Kidney glomerular epithelial cell (primary cell): ENCODE measurements around the gene CFAP54.
"Not testable (repeated sequence)": the region's sequence is repeated elsewhere in the genome, so short reads cannot be mapped to it uniquely, and the experiment has no call there.

Source experiments
- DNase-seq: peaks from one replicate; lab custom pipeline; 2025; lab: John Stamatoyannopoulos, UW

Gene CFAP54

DNA sequence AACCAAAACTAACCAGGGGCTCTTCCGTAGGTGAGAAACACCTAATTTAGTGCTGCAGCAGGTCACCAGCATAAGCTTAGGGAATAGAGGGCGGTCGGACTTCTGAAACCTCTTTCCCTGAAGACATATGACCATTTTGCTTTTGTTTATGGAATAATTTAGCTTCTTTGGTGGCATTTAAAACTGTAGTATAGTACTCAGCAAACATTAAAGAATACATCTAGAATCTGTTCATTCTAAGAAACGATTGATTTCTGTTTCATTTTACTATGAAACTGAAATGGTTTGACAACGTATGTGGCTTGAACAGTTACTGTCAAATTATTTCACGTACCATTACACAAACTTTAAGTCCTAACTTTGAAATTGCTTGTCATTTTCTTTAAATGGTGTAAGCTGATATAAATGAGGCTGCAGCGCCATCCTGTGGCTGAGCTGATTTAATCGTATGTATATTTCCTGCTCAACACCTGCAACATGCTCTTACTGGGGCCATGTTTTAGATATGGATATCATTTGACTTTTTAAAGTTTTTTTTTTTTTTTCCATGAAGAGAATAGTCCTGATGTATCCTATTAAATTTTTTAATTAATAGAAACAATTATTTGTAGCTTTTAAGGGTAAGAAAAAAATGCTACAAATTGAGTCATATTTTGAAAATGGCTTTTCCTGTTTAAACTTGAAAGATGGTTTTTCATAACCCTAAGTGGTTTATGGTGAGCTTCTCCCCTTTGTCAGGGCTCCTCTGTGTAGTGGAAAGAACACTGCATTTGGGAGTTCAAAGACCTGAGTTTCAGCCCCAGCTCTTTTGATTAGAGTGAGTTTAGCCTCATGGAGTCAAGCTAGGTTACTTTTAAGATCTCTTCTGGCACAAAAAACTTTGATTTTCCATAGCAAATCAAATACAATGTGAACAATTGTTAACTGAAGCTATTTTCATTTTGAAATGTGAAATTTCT lies 27.4 kb downstream of the CFAP54 start:
- DNase-seq = peak; percentile 51

DNA sequence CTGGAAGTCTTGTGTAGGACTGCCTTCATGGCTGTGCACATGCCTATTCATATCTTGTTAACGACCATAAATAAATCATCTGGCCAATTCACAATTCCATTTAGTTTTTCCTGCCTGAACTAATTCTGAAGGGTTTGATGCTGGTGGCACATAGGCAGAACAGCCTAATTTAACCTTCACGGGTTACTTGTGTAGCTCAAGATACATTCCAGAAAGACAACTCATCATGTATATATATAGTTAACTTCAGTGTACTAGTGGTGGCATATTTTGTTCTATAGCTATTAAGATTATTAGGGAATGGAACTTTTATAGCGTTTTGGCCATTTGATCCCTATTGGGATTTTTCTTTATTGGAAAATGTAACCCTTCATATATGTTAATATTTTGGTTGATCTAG lies 31.4 kb downstream of the CFAP54 start:
- DNase-seq = no peak

DNA sequence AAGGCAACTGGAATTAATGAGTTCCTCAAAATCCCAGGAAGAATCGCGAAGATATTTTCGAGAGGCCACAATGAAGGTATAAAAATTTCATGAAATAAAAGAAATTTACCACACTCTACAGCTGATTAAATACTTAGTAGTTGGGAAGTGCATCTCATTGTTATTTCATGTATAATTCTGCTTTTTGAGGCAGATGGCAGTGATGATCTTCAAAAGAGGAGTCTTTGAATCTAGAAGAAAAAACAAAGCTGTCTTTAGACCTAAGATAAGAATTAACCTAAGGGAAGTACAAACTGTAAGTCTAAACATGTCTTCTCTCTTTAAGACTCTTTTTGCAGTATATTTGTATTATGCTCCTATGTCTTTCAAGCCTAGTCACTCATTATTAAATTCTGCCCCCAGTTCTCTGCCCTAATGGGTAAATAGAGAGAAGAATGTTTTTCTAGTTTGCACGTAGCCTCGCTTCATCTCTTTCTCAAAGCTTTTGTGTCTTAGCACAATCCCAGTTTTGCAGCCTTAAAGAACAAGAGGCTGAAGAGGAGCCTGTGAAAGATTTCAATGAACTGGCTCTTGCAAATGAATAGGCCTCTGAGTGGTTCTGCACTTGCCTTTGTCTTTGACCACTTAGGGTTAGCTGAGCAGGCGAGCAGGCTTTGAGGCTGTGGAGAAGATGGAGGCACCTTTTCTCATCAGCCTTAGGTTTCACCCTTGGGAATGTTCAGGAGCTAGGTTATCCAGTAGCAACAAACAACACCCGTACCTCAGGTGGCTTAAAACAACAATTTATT lies 32.7 kb downstream of the CFAP54 start:
- no peak for DNase-seq

DNA sequence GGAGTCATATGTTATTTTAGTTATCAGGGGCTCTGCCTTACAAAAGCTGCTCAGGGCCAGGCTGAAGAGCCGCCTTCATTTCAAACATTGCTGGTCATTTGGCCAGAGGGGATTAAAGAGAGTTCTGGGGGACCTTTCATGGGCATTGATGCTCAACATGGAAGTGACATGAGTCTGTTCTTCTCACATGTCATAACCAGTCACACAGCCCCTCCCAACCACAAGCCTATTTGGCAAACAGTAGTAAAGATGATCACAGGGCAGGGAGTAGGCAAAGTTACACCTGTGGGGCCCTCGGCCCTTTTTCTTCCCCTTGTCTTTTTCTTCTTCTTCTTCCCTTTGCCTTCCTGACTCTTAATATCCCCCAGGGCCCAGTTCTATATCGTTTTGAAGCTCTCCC lies 33.3 kb downstream of the CFAP54 start:
- no peak for DNase-seq

DNA sequence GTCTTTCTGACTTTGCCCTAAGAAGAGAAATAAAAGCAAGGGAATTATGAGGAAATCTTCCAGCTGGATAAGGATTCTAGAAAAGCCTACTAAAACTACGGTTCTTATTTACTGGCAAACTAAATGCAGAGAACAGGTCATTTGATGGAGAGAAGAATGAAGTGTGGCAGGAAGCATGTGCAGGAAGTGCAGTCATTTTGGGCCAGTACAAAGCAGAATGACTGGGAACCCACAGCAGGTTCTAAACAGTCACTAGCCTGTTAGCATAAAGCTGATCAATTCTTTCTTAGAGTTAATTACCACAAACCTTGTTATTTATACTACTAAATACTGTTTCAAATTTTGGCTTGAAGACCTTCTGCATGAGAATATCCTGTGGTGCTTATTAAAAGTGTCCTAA lies 36.7 kb downstream of the CFAP54 start:
- DNase-seq = no peak

DNA sequence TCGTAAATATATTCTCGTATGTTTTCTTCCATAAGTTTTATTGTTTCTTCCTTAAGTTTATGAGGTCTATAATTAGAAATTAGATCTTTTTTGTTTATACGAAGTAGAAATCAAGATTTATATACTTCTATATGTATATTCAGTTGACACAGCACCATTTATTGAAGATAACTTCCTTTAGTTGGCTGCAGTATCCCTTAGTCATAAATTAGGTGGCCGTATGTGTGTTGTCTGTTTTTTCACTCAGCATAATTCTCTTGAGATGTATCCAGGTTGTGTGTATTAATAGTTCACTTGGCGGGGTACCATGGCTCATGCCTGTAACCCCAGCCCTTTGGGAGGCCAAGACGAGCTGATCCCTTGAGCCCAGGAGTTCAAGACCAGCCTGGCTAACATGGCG lies 40.5 kb downstream of the CFAP54 start:
- no peak for DNase-seq

DNA sequence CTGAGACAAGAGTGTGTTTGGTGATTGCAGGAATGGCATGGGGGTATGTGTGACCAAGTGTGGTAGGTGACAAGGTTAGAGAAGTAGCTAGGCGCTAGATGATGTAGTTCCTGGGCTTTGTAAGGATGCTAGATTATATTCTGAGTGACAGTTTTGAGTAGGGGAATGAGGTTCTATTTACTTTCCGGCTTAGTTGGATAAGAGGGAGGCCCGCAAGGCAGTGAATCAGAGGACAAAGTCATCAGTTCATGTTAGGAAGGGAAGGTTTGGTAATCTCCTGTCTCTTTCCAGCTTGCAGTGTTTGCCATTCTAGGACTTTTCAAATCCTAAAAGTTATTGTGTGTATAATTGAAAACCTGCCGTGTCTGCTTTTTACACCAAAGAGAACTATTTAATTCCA lies 45.0 kb downstream of the CFAP54 start:
- no peak for DNase-seq

DNA sequence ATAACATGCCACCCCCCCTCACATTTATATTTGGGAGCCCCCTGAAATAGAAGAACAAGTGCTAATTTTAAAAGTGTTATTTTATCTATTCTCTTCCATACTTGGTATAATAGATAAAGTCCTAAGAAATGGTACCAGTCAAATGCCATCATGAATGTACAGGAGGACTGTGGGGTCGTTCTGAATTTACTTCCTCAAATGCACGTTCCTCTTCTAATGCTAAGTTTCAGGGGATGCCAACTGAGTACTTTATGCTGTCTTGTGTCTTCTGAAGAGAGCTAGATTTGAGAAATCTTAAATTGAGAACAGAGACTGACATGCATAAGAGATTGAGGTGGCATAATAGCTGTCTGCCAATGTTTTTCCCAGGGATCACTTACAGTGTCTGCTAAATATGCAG lies 59.0 kb downstream of the CFAP54 start:
- DNase-seq = no peak

DNA sequence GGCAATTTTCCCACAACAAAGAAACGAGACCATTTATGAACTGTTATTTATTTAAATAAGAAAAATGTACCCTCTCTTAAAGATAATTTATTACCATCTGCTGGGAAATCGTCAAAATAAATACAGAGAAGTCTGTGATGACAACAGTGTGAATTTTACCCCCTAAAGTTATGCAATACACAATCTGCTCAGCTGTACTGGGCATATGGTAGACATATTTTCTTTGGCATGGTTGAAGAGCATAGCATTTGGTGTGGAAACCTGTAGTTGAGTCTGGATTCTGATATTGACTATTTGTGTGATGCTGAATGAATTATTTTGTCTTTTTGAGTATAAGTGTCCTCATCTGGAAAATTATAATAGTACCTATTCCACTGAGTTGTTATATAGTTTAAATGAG lies 60.0 kb downstream of the CFAP54 start:
- no peak for DNase-seq

DNA sequence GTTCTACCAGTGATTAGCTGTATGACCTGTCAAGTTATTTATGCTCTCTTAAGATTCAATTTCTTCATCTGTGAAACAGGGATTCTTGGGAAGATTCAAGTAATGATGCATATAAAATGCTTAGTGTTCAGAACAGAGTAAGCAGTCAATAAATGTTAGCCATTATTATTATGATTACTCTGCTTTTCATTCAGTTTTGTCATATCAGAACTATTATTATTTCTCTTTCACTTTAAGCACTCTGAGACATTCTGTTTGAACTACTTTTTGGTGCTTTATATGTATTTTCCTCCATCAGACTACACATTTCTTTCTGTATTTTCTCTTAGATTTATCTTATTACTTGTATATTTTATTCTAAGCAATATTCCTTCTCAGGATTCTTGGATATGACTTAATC lies 81.2 kb downstream of the CFAP54 start:
- DNase-seq = no peak

DNA sequence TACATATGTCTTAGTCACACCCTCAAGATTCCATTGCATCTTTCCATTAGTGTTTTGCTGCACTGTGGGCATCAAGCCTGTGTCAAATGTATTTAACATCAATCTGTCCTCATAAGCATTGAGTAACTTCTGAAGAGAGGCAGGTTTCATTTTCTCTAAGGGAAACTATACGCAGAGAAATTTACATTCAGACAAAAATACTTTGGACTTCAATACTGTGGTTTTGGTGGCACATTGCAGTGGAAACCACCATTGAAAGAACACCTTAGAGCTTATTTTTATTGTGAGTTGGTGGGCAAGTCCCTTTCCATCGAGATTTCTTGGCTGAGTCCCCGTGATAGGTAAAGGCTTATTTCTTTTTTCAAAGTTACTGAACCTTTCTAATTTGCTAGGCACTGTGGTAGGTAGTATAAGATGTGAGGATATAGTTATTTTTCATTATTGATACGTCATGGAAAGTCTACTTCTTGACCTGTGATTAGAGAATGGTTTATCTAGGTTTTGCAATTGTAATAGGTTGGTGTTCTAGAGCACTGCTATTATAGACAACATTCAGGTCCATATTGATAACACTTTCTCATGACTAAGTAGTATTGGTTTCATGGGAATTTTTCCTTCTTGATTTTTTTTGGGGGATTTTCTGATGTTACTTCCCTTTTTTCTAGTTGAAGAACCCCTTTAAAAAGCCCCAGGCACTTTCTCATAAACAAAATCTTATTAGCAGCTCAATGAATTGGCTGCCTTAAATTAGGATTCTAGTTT lies 81.9 kb downstream of the CFAP54 start:
- no peak for DNase-seq

DNA sequence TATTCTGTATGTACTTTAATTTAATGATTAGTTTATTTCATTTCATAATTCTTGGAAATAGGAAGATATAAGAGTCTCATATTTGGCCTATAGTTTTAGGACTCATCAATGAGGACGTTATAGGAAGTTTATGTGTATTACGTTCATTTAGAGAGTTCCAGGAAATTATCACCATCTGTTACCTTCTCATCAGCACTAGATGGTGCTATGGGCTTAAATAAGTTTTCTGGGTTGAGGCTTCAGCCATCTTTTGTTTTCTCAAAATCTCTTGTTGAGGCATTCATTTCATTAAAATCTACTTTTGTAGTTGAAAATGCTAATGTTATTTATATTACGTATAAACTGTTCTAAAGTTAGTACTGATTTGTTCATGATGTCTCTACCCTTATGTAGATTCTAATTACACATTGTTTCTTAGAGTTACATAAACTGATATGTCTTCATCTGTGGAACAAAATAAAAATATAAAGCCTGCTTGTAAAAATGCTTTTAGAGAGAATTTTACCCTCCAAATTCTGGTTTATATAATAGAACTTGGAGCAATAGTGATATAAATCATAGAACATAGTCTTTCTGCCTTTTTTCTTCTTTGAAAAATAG lies 89.2 kb downstream of the CFAP54 start:
- DNase-seq = peak; percentile 20

DNA sequence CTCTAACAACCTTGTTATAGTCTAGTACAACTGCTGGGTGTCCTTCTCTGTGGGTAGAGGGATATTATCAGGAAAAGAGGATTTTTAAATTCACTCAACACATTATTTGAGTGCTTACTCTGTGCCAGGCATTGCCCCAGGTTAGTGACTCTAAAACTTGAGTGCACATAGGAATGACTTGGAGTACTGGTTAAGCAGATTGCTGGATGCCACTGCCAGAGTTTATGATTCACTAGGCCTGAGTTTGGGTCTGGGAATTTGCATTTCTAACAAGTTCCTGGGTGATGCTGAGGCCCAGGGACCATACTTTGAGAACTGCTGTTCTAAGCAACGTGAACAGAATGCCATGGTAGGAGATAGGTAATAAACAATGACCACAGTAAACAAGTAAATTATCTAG lies 96.6 kb downstream of the CFAP54 start:
- DNase-seq = no peak

DNA sequence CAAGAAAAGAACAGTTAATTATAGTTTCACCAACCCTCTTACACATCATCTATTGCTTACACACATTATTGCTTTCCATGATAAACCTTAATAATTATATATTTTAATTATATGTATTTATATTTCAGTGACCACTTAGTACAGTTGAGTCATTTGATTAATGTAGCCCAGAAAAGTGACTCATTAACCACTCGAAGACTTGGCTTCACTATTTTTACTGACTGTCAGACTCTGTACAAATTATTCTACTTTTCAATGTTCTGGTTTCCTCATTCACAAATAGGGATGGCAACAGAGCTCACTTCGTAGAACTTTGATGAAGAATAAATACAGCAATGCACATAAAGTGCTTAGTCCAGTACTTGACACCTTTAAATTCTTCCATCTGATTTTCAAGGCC lies 98.3 kb downstream of the CFAP54 start:
- no peak for DNase-seq

DNA sequence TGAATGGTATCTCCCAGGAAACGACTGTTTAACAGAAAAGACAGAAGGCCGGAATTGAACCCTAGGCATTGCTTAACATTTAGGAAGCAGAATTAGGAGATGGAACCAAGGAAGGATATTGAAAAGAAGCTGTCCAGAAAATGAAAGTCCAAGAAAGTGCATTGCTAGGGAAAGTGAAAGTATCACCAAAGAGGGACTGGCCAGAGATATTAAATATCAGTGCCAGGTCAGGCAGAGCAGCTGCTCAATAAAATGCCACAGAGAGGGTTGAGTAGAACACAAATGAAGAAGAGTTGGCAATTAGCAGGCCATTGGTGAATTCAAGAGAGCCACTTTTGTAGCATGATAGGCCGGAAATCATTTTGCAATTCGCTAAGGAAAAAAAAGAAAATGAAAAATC lies 101.6 kb downstream of the CFAP54 start:
- DNase-seq = no peak

DNA sequence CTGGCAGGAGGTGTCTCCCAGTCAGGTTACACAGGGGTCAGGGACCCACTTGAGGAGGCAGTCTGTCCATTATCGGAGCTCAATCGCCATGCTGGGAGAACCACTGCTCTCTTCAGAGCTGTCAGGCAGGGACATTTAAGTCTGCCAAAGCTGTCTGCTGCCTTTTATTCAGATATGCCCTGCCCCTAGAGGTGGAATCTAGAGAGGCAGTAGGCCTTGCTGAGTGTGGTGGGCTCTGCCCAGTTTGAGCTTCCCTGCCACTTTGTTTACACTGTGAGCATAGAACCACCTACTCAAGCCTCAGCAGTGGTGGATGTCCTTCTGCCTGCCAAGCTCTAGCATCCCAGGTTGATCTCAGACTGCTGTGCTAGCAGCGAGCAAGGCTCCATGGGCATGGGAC lies 115.0 kb downstream of the CFAP54 start:
- DNase-seq = not testable (repeated sequence)

DNA sequence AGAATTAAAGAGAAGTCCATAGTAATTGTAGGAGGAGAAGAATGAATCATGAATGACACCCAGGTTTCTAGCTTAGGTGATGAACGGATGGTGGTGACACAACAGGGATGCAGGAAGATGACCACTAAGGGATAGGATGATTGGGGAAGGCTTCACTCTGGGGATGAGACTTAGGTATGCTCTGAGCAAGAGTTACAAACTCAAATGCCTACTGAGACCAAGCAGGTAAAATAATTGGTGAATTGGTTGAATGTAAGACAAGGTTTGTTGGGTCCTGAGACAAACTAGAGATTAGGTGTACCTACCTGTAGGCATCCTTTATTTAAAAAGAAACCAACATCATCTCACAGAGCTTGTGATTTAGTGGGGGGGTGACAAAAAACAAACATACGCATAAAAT lies 116.3 kb downstream of the CFAP54 start:
- no peak for DNase-seq

DNA sequence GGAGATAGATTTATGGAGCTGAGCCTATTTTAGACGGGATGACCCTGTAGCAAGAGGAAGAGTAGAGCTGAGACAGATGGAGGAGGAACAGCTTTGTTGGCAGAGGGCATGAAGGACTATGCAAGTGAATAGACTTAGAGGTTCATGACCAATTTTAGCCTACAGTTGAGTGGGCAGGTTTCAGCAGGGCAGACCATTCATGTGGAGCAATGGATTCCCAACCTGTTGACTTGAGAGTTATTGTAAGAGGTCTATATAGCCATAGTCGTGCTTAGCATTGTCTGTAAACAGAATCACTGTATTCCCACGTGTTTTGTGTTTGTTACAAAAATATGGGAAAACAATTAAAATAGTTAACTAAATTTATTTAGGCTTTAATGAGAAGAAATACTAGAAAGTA lies 116.8 kb downstream of the CFAP54 start:
- no peak for DNase-seq

DNA sequence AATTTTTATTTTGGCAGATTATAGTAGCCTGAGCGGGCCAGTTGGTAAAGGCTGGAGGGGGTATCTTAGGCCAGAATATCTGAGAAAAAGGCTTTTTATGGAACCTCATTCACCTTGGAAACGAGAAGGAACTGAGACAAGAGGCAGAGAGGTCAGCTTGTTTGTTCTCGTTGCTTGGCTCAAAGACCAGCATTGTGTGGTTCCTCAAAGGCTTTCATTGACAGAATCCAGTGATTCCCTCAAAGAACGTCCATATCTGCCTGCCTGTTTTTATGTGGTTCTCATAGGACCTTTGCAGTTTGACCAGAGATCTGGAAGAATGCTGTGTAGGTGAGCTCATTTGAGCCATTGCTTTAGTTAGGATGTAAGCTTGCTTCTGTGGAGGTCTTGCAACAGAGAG lies 117.3 kb downstream of the CFAP54 start:
- DNase-seq = no peak

DNA sequence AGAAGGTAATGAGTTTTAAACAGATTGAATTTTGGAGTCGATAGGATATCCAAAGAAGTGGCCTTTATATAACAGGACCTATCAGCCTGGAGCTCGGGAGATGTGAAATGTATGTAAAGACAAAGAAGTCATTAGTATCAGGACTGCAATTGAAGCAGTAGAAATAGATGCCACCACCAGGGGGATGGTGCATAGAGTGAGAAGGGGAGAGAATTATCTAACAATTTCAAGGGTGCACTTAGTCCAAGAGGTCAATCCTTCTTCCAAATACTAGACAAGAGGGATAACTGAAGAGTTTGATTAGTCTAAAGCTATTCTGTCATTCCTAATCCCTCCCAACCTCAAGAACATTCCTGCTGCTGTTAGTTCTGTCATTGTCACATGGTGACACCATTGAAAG lies 127.8 kb downstream of the CFAP54 start:
- no peak for DNase-seq

DNA sequence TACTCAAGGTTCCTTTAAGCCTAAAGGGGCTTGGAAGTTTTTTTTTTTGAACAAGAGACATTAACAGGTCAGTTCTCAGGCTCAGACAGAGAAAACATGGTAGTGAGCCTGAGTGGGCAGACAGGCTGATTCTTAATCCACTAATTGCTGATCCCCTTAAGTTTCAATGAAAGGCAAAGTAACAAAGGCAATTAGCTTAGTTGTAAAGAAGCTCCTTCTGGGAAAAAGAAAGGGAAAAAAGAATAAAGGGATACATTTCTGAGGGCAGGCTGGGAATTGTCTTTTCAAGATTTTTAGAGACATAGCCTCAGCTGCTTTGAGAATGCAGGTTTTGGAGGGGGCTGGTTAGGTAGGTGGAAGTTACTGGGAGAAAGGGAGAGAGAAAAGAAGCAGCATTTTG lies 133.8 kb downstream of the CFAP54 start:
- DNase-seq = no peak

DNA sequence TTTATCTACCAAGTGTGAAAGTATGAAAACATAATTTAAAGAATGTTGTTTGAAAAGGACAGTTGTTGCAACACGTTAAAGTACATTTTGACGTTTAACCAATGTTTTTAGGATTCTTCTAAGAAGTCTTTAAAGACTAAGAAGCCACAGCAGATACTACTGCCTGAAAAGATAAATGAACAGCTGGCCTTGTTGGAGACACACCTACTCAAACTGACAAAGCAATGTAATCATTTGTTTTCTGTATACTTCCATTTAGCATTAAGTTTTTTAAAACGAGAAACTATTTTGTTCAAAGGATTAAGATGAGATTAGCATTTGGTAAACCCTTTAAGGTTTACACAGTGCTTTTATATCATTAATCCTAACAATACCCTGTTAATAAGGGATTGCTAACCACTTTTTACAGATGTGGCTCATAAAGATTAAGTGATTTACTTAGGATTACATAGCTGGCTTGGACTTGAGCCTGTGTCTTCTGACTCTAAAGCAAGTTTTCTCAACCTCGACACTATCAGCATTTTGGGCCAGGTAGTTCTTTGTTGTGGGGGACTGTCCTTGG lies 134.4 kb downstream of the CFAP54 start:
- no peak for DNase-seq
